Adrenal gland (tissue), 12 donors: Measurements from ENCODE around the gene TRAPPC11. TPM values are rescaled to one million over a fixed set of nuclear protein-coding genes. Genes with fewer than 3 reads are reported as not detected.

Source experiments
- DNase-seq, 7 donors: peaks; one replicate each; pipeline ENCODE4 v3.0.0-alpha.2; 2019 to 2020
- H3K27ac ChIP-seq, 5 donors: fragments of 200-600 bp; sonication (generic) in 4 of 5; 1 replicate in 3 of 5; 2 replicates in 2 of 5; pipeline versions ENCODE4 v1.5.1 to v1.8.0; 2016 to 2020; ENCODE audit warnings: mild to moderate bottlenecking in 1 of 5
- H3K27me3 ChIP-seq: fragments of 200-600 bp; 2 replicates; pipeline ENCODE4 v1.8.0; 2021
- H3K36me3 ChIP-seq, 2 donors: fragments of 200-600 bp; replicated peaks in 1 of 2; 1 replicate in 1 of 2; 2 replicates in 1 of 2; pipeline versions ENCODE4 v1.5.1 to v1.8.0; 2018 to 2022
- H3K4me1 ChIP-seq, 2 donors: fragments of 200-600 bp; replicated peaks in 1 of 2; 1 replicate in 1 of 2; 2 replicates in 1 of 2; pipeline versions ENCODE4 v1.5.1 to v1.8.0; 2018 to 2021
- H3K4me3 ChIP-seq, 4 donors: fragments of 200-600 bp; sonication (generic) in 3 of 4; one replicate each; pipeline ENCODE4 v1.5.1; 2016 to 2018
- H3K9me3 ChIP-seq, 3 donors: fragments of 200-600 bp; sonication (generic) in 1 of 3; replicated peaks in 1 of 3; 1 replicate in 2 of 3; 2 replicates in 1 of 3; pipeline versions ENCODE4 v1.5.1 to v1.8.0; 2016 to 2021
- POLR2A ChIP-seq, 2 donors: fragments of 450-650 bp; IDR thresholded peaks; one replicate each; pipeline ENCODE4 v1.6.1; 2017; ENCODE audit warnings: antibody characterized with exemption in 2 of 2, mild to moderate bottlenecking in 2 of 2, moderate library complexity in 1 of 2
- WGBS, 4 donors: extraction: QIAGEN DNeasy Blood & Tissue Kit in 2 of 4; methylation state at CpG; one replicate each; pipeline versions ENCODE4 v1.1.5 to v1.1.7; 2013 to 2017; 5-methylcytosine and 5-hydroxymethylcytosine counted together
- intact Hi-C, 2 donors: fragments of 100-400 bp; cut with DNase I; formaldehyde crosslinking; loops; one replicate each; pipeline versions ENCODE4 v1.14.1 to v1.15.0; 2022 to 2023
- polyA plus RNA-seq, 3 donors: library from polyadenylated mRNA; stranded (reverse); fragments of 200-250 nt in 2 of 3; fragments of 350-450 nt in 1 of 3; fragmentation: Illumina TruSeq in 1 of 3; extraction: RNeasy Lipid Tissue Mini Kit (QIAGEN cat#74804) in 1 of 3; gene quantifications; one replicate each; pipeline ENCODE4 v1.2.3, GENCODE V29; 2013 to 2014
- total RNA-seq, 9 donors: library from RNA; depleted of rRNA in 4 of 9; stranded (reverse); fragments of >200 nt in 4 of 9; fragments of 120-200 nt in 1 of 9; fragmentation: NEBNext Ultra II Directional in 1 of 9; extraction: Animal tissue kit (Norgen Biotek cat#: 25700) in 1 of 9; gene quantifications; one replicate each; pipeline versions ENCODE4 v1.1.0 to v1.2.4, GENCODE V29; 2013 to 2023
- TF ChIP-seq, protein P1 (sequence below), 6 experiments: fragments of 450-650 bp in 4 of 6; fragments of 200-600 bp in 2 of 6; sonication (generic) in 1 of 6; IDR thresholded peaks; 1 replicate in 5 of 6; 2 replicates in 1 of 6; pipeline versions ENCODE4 v1.5.1 to v1.8.0; 2016 to 2021; ENCODE audit warnings: antibody characterized with exemption in 6 of 6, mild to moderate bottlenecking in 2 of 6, moderate library complexity in 1 of 6
- donor health status: healthy with polysubstance abuse.
- donor health status: Bipolar disorder and iron deficiency.
- donor health status: DM: yes; HTN: yes; CAD: no.
- donor health status: DM: no; HTN: no; CAD: no.
- donor health status: DM: no; HTN: no; CAD: no.
- donor health status: DM: yes; HTN: yes; CAD: no.

The TRAPPC11 gene
- total and polyA plus RNA-seq, 12 donors: 20.5 to 116 (median 44.6) TPM

DNA sequence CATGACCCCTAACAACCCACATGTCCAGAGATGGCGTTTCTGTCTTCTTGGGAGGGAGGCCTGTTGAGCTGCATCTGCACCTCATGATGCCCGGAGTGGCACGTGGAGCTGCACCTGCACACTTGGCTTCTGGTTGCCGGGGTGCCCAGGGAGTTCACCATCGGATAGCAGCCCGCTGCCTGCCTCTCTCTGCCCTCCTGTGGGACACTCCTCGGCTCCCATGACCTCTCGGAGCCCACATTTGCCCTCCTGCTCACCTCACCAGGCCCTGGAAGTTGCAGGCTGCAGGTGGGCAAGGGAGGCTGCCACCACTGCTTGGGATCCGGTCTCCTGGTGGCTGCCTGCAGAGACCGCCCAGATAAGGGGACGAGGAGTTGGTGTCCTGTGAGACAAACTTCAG lies 74.1 kb downstream of the TRAPPC11 start:
- no peak overlapping the region for H3K27ac ChIP-seq
- TF ChIP-seq POLR2A (IDR thresholded peaks at IDR 0.05): no peak
- TF ChIP-seq, protein P1, sequence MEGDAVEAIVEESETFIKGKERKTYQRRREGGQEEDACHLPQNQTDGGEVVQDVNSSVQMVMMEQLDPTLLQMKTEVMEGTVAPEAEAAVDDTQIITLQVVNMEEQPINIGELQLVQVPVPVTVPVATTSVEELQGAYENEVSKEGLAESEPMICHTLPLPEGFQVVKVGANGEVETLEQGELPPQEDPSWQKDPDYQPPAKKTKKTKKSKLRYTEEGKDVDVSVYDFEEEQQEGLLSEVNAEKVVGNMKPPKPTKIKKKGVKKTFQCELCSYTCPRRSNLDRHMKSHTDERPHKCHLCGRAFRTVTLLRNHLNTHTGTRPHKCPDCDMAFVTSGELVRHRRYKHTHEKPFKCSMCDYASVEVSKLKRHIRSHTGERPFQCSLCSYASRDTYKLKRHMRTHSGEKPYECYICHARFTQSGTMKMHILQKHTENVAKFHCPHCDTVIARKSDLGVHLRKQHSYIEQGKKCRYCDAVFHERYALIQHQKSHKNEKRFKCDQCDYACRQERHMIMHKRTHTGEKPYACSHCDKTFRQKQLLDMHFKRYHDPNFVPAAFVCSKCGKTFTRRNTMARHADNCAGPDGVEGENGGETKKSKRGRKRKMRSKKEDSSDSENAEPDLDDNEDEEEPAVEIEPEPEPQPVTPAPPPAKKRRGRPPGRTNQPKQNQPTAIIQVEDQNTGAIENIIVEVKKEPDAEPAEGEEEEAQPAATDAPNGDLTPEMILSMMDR (IDR thresholded peaks at IDR 0.05): no peak
- H3K9me3 ChIP-seq: no peaks in the 10 kb centered on the region
- 84 to 100% (median 92%) methylated on average over 1 to 11 of the region's 11 CpGs for WGBS, 4 donors
- H3K27me3 ChIP-seq: no peaks in the 10 kb centered on the region
- H3K4me3 ChIP-seq: no peak overlapping the region
- intact Hi-C loops: no loop called here
- no peaks in the 10 kb centered on the region for H3K36me3 ChIP-seq
- no peaks in the 10 kb centered on the region for H3K4me1 ChIP-seq
- DNase-seq: no peak

DNA sequence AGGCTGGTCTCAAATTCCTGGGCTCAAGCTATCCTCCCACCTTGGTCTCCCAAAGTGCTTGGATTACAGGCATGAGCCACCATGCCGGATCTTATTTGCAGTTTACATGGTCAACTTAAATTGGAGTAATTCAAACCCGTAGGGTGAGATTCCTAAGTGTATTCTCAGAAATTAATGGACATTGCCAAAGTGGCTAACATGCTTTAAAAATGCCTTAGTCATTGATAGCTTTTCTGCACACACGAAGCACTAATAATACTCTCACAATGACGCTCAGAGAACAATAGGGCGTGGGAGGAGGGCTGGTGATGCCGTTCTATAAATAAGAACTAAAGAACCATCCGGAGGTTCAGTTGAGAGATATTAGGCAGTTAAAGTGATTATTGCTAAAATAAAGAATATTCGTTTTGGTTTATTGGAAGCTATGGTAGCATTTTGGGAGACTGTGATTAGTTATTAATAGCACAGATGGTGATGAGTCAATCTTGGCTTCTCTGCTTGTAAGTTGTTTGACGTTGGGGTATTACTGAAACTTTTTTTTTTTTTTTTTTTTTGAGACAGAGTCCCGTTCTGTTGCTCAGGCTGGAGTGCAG lies 79.1 kb downstream of the TRAPPC11 start:
- no peak for DNase-seq
- Histone ChIP-seq H3K27me3 (no peaks in the 10 kb centered on the region), H3K36me3 (no peaks in the 10 kb centered on the region), H3K4me3 (no peak overlapping the region), H3K4me1 (no peaks in the 10 kb centered on the region), H3K27ac (no peak overlapping the region), H3K9me3 (no peaks in the 10 kb centered on the region)
- 57 to 63% (median 59%) methylated on average over 10 of the region's 10 CpGs for WGBS, 4 donors
- intact Hi-C loops: no loop called here
- no peak for TF ChIP-seq POLR2A (IDR thresholded peaks at IDR 0.05)
- TF ChIP-seq, protein P1 (IDR thresholded peaks at IDR 0.05): no peak

DNA sequence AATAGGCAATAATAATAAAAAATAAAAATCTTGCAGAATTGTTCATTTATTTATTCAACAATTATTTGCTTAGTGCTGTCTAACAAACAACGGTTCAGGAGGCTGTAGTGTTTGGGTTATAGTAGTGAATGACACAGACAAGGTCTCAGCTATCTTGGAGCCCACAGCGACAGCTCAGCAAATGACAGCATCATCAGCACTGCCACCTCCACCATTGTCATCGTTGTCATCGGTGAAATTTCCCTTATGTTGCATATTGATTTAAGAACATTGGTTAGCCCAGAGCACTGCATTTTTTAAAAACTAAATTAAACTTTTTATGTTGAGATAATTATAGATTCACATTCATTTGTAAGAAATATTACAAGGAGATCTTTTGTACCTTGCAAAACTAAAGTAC lies 79.9 kb downstream of the TRAPPC11 start:
- no peak overlapping the region for H3K4me3 ChIP-seq
- TF ChIP-seq, protein P1 (IDR thresholded peaks at IDR 0.05): no peak
- TF ChIP-seq POLR2A (IDR thresholded peaks at IDR 0.05): no peak
- no peaks in the 10 kb centered on the region for H3K4me1 ChIP-seq
- DNase-seq: no peak
- intact Hi-C loops: no loop called here
- no peaks in the 10 kb centered on the region for H3K9me3 ChIP-seq
- H3K27me3 ChIP-seq: no peaks in the 10 kb centered on the region
- H3K36me3 ChIP-seq: no peaks in the 10 kb centered on the region
- 88 to 96% (median 92%) methylated on average over 4 of the region's 4 CpGs for WGBS, 4 donors
- H3K27ac ChIP-seq: no peak overlapping the region

DNA sequence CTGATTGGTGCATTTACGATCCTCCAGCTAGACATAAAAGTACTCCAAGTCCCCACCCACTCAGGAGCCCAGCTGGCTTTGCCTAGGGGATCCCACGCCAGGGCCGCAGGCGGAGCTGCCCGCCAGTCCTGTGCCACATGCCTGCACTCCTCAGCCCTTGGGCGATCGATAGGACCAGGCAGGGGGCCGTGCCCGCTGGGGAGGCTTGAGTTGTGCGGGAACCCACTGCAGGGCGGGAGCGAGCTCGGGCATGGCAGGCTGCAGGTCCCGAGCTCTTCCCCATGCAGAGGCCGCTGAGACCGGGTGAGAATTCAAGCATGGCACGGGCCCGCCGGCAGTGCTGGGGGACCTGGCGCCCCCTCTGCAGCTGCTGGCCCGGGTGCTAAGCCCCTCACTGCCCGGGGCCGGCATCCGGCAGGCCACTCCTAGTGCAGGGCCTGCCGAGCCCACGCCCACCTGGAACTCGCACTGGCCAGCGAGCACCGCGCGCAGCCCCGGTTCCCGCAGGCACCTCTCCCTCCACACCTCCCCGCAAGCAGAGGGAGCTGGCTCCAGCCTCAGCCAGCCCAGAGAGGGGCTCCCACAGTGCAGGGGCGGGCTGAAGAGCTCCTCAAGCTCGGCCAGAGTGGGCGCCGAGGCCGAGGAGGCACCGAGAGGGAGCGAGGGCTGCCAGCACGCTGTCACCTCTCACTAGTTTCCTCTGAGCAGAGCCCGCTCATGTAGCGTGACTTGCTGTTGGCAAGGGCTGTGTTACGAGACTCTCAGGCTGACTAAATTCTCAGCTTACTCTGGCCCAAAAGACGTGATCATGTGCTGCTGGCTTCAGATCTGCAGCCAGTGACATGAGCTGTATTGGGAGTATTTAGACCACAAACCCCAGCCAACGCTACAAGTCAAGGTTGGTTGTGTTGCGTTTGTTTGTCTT lies 87.5 kb downstream of the TRAPPC11 start:
- no peaks in the 10 kb centered on the region for H3K27me3 ChIP-seq

More for the DNA sequence above, 87.5 kb downstream of the TRAPPC11 start:
- 88 to 94% (median 89%) methylated on average over 18 to 48 of the region's 48 CpGs for WGBS, 4 donors
- no peaks in the 10 kb centered on the region for H3K9me3 ChIP-seq
- DNase-seq: no peak
- TF ChIP-seq POLR2A (IDR thresholded peaks at IDR 0.05): no peak
- TF ChIP-seq, protein P1 (IDR thresholded peaks at IDR 0.05): no peak
- no peaks in the 10 kb centered on the region for H3K36me3 ChIP-seq
- intact Hi-C loops: no loop called here
- H3K27ac ChIP-seq: no peak overlapping the region
- H3K4me3 ChIP-seq: no peak overlapping the region
- no peaks in the 10 kb centered on the region for H3K4me1 ChIP-seq
